Cerebellar nuclear complex (tissue), 1 donor: ENCODE results near the gene APBB2.

Experiments
- DNase-seq, 2 experiments: peaks; one replicate each; lab custom pipeline; 2025; lab: John Stamatoyannopoulos, UW

APBB2 gene

DNA sequence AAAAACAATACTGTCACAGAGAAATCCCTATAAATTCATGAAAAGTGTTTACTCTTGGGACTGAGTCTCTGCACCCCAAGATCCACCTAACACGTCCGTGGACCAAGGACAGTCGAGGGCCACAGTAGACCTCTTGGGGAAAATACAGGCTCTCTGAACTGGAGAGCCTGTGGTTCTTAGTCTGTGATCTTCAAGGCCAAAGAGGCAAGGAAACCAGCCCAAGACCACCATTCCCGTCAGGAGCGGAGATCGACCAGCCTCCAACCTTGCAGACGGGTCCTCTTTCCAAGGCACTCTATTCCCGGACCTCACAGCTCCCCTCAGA lies 1.6 kb upstream of the APBB2 start:
- no peak for DNase-seq

DNA sequence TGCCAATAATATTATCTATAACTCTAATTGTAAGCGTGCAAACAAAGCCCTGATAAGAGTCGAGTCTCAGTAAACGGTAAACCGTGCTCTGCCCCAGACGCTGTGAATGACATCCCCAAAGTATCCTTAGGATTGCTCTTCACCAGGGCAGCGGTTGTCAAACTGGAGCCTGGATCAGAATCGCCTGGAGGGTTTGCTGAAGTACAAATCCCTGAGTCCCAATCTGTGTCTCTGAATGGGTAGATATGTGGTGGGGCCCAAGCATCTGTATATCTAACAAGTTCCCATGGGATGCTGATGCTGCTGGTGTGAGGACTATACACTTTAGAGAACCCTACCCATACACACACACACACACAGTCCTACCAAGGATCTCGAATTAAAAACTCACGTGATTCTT lies 813 bp upstream of the APBB2 start:
- no peak for DNase-seq

DNA sequence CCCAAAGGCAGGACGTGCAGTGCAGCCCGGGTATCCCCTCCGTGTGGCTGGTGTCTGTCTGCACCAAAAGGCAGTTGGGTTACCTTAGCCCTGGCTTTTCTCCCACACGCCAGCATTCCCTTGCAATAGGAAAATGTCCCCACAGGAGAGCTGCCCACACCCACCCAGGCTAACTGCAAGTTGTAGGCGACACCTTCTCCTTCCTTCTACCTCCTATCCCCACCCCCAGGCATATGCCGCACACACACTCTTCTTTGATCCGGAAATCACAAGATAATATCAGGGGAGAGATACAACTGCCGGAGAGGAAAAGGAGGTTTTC lies 444 bp upstream of the APBB2 start:
- DNase-seq, result no peak

DNA sequence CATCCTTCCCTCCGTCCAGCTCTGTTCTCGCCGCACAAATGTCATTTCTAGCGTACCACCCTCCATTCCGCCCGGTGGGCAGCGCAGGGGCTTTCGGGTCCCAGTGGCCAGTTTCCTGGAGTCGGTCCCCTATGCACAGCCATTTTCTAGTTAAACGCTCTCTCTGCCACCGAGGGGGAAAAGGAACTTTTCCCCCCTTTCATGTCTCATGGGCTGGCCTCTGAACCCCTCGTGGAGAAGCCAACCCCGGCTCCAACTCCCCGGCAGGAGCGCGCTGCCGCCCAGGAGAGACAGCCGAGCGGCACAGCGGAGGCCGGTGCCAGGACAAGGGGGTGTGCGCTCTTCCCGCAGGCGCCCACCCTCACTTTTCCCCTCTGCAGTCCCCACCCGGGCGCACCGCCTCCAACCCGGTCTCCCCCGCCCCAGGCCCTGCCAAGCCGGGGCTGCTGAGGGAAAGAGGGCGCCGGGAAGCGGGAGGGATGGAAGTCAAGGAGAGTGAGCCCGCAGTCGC lies 662 bp downstream of the APBB2 start:
- no peak for DNase-seq

DNA sequence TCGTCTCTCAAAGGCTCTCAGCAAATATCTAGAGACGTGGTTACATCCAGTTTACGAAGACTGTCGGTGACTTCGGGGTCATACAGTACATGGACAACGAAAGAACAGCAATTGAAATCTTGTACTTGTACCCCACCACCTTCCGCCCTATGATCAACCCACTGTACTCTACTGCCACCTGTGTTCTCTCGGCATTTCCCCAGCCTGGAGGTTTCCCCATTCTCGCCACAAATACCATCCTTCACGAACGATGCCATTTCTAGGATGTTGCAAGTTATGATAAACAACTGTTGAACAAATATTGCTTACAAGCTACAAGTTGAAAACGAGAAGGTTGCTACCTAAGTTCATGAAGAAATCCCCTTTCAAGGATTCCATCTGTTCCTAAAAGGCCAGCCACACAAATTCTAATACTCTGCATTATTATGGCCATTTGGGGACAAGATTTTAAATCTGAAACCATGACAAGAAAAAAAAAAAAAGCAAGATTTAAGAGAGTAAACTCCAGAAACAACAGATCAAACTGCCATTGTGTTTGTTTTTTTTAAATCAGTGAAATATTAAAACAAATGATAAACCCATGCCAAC lies 1.6 kb downstream of the APBB2 start:
- no peak for DNase-seq

DNA sequence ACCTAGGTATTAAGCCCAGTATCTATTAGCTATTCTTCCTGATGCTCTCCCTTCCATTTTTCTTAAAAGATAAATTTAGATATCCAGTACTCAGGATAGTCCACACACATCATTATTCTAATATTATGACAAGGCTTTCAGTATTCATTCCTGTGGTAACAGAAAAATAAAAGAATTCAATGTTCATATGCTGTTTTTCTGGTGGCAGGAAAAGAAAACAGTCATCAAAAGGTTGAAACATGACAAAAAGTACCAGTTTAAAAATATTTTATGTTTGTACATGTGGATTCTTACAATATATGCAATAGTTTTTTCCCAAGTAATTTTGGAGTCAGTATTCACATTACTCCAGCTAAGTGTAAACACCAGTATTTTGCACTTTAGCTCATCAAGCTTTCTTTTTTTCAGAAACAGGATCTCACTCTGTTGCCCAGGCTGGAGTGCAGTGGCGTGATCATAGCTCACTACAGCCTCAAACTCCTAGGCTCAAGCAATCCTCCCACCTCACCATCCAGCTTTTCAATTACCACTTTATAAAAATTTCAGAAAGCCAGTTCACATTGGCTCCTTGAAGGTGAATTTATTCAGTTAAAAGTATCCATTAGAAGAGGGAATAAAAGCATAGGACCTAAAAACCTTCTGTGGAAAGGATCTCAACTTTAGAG lies 2.3 kb downstream of the APBB2 start:
- DNase-seq, result no peak

DNA sequence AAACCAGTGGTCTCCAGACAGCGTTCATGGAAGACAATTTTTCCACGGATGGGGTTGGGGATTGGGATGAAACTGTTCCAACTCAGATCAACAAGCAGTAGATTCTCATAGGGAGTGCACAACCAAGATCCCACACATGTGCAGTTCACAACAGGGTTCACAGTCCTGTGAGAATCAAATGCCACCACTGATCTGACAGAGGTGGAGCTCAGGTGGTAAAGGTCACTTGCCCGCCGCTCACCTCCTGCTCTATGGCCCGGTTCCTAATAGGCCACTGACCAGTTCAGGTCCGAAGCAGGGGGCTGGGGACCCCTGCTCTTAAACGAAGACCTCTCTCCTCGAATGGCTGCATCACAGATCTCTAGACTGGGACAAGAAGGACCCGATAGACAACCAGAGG lies 4.4 kb downstream of the APBB2 start:
- DNase-seq, result no peak

DNA sequence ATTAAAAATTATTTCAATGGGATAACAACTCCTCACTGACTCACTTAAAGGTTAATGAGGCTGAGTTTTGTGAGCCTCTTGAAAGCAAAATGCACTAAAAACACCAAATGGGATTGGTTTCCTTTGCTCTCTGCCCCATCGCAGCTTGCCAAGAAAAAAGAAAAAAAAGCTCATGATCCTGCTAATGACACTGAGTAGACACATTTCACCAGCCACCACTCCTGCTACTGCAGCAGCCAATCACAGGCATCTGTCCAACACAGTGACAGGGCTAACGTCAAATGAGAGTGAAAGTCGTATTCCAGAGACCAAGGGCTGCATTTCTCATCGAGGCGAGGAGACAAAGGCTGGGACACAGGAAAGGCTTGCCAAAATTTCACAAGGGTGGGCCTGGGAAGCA lies 5.2 kb downstream of the APBB2 start:
- no peak for DNase-seq

DNA sequence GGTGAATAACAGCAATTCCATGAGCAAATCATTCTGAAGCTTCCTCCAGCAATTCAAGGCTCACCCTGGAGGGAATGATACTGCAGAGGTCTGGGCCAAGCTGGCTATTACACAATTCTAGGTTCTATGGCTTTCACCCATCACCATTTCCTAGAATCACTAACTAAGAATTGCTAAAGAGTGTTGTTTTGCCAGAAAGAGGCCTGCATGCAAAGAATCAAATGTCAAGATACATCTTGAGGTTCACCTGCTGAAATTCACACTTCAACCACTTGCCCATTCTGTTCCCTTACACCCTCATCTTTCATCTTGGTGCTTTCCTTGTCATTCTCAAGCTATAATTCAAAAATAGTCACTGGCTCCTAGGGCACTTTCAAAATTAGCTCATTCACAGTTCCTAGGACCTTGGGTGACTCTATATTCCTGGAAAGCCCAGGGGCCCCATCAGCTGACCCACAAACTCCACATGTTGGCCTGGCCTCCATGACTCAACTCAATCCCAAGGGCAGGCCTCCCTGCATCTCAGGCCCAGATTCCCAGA lies 7.0 kb downstream of the APBB2 start:
- no peak for DNase-seq

DNA sequence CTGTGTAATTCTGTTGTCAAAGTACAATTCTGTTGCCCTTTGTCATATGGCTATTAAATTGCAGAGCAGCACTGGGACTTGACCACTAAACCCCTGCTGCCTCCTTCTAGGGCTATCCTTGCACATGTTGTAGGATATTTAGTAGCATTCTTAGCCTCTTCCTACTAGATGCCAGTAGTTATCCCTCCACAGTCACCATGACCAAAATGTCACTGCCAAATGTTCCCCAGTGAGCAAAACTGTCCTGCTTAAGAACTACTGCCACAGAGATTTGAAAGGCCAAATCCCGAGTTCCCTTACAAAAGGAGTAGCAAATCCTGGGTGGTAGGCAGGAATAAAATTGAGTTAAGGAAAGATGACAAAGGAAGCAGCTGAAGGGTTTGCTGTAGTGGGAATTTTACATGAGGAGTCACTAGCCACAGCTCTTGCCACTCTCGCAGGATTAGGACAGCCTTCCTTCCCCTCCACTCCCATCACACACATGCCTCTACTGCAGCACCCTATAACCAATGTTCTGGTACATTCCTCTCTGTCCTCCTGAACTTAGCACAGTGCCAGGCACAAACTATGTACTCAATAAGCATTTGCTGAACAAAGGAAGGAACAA lies 8.4 kb downstream of the APBB2 start:
- DNase-seq, result no peak

DNA sequence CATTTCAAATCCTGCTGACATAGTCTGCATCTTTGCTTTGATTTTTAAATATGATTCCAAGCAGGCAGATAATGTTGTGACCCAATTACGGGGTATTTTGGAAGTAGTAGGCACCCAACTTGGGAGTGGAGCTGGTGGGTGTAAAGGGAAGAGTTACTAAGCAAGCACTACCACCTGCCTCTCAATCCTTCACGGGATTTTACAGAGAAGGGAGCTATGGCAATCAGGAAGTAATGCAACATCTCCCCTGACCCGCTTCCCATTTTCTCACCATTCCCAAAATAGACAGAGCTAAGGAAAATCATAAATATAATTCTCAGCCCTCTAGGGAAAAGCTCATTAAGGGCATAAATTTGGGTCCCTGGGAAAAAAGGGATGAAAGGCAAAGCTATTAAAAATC lies 9.2 kb downstream of the APBB2 start:
- no peak for DNase-seq

DNA sequence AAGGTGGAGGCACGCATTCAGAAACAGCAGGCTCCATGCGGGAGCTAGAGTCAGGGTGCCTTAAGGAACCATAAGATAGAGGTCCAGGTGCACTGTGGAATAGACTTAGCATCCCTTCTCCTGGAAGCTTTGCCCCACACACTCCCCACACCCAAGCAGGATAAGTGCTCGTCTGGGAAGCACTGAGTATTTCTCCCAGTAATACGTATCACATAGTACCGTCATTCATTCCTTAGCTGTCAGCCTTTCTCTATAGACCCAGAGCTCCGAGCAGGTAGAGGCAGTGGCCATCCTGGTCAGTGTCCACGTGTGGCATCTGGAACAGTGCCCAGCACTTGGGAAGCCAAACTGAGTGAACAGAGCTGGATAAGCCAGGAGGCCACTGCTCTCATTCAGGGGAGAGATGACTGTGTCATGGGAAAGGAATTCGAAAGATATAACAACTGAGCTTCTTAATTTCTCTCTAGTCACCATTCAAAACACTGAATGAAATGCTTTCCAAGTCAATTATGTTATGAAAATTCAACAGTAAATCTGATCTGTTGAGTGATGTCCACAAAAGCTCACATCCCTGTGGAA lies 9.9 kb downstream of the APBB2 start:
- DNase-seq, result no peak

DNA sequence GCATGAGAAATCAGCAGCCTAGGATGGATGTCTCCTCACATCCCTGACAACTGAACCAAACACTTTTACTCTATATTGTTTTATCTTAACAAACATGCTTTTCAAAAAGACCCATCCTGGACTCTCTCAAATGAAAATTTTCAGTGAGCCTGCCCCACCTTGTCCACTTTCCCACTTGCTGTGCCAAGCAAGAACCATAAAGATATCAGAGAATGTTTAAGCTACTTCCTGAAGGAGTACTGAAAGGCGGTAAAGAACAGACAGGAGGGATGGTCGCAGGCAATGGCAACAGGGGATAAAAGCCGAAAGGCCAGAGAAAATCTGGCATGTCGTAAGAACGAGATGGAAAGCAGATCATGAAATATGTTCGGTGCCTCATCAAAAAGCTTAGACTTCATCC lies 10.5 kb downstream of the APBB2 start:
- no peak for DNase-seq

DNA sequence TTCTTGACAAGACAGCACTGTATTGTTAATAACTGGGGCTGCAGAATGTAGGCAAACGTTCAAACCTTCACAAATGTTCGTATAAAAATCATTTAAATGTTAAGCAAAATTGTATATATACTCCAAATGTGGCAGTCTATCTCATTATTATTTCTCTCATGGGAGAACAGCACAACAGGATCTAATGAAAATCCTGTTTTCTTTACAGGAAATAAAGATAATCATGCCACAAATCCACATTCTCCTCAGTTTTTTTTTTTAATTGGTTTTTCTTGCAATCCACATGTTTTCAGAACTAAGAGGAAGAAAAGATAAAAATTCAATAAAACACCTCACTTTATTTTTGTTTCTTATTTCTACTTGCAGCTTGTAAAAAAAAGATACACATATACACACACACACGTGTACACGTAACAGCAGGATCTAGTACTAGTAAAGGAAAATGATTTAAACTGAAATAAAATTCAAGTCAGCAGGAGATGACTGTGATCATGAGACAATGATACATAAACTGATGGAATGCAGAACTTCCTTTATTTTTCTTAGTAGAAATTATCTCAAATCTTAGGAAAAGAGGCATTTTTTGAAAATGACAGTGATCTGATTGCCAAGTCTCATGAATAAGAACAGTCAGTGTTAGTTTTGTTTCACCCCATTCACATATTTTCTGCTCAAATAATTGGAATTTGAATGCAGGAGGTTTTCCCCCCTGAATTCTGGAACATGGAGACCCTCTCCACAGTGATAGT lies 11.3 kb downstream of the APBB2 start:
- DNase-seq, result no peak

DNA sequence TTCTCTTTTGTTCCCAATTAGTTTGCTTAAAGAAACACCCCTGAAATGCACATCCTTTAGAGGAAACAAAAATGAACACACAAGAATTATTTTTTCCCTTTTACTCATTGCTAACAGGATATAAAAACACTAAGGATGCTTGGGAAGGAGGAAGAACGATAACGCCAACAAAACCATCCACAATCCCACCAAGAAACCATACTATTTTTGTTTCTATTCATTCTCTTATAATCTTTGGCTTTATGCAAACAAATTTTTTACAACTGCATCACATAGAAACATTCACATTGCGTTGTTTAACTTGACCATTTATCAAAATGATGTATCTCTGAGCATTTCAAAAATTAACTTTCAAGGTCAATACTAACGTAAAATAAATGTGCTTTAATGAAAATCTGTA lies 12.0 kb downstream of the APBB2 start:
- no peak for DNase-seq

DNA sequence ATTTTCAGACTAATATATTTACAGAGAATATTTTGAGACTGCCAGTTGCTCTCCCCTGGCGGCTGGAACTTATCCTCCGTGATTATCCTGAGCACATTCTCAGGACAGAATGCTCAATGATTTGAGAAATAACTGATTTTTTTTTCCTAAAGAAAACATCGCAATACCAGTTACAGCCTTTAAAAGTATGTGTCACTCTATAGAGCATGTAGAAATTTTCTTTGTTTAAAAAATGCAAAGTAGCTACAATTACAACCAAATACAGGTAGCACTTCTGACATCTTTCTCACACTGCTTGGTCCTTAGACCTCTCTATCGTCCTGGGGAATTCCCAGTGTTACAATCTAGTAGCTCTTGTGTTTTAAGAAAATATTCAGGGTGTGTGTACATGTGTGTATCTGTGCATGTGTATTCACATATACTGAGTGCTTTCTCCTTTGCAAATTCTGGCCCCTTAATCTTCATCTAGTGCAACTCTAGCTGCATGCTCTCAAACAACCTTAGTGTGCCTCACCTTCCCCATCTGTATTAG lies 13.8 kb downstream of the APBB2 start:
- DNase-seq, result no peak

DNA sequence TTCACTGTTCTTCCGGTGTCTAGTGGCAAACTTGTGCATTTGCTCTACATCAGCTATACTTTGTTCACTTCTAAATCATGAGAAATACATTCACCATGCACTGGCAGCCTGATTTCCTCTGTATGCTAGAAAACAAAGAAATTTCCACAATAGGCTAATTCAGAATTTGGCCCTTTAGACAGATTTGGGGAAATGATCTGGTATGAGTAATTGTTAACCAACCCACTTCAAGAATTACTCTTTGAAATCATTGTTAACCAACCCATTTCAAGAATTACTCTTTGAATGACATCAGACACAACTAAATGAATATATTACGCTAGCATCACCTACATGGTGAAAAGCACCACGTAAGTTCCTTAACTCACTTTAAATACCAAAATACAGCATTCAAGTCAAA lies 14.6 kb downstream of the APBB2 start:
- no peak for DNase-seq

DNA sequence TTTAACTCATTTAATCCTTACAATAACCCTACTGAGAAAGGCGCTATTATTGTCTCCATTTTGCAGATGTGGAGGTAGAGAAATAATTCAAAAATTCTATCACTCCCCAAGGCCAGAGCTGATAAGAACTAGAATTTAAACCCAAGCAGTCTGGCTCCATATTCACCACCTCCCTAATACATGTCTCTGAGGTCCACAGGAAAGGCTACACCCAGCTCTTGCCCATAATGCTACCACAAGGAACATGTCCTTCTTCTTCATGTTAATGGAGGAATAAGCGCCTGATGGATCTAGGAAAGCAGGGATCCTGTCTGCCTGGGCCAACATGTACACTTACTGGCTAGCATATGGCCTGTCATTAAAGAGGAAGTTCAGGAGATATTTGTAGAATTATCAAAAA lies 16.3 kb downstream of the APBB2 start:
- DNase-seq, result no peak

DNA sequence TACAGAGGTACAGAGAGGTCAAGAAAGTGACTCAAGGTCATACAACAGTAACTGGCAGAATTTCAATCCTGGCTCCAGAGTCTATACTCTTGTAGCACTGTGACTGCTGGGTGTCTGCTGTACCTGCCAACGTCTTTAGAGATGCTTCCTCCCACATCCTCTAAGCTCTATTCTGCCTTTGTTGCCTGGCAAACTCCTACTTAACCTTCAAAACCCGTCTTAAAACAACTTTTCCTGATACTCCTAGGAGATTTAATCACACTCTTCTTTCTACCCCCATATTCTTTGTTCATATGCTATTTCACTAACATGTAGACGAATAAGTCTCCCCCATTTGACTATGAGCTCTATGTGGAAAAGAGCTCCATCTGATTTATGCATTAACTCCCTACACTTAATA lies 16.8 kb downstream of the APBB2 start:
- DNase-seq, result no peak

DNA sequence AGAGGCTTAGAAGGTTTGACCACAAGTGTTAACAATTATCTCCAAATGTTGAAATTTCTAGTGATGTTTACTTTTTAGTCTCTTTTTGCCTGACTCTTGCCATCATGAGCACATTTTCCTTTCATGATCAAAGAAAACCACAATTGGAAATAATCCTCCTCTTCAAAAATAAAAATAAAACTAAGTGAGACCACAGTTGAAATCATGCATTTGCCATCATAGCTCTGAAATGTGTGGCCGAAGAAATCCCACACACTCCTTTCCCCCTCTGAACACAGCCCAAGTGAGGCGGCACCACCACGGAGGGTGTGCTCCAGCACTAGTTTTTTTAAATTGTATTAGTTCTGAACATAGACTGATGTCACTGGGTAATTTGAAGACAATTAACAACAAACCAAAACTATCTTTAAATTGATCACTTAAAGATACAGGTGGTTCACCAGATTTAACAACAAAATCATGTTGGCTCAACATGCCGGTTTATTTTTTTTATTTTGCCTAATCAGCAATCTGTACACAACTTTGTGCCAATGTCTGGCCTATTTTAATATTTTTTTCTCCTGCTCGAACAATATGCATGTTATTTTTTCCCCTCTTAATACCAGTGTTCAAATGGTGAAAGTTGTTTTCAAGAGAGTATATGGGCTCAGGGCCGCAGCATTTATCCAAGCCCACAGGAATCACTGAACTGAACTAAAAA lies 17.6 kb downstream of the APBB2 start:
- DNase-seq, result no peak

DNA sequence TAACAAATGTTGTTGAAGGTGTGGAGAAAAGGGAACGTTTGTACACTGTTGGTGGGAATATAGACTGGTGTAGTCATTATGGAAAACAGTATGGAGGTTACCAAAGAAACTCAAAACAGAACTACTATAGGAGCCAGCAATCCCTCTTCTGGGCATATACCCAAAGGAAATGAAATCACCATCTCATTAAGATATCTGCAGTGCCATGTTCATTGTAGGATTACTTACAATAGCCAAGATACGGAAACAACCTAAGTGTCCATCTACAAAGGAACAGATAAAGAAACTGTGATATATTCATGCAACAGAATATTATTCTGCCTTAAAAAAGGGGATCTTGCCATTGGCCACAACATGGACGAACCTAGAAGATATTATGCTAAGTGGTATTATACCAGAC lies 22.2 kb downstream of the APBB2 start:
- DNase-seq, result no peak

DNA sequence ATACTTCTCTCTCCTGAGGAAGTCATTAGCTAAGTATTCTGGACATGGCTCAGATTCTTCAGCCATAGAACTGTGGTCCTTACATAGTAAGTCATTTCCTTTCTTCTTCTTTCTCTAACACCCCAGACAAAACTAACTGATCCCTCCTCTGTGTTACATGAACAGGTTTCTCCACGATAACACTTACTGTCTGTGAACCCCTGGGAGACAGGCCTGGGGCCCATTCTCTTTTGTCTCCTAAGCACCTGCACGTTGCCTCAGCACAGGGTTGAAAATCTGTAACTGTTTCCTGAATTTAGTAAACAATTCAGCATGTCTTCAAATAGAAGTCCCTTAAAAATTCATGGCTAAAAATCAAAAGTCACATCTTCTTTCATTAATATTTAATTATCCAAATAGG lies 24.7 kb downstream of the APBB2 start:
- no peak for DNase-seq
